ENCODE measurements around the gene R3HDML. TPM values are rescaled to one million over a fixed set of nuclear protein-coding genes. Genes with fewer than 3 reads are reported as not detected.
"Not testable (repeated sequence)": the region's sequence is repeated elsewhere in the genome, so short reads cannot be mapped to it uniquely, and the experiment has no call there.

The R3HDML gene
- total and polyA plus RNA-seq, 2 donors (not counting 1 experiment from before 2014, with no cell fraction given) = not detected

GRCh38 chr20:44324343-44324742, 12.5 kb upstream of the R3HDML start:
- Mint-ChIP-seq H3K4me3 (no peak overlapping the region), H3K9me3 (ENCODE audit: insufficient read depth) (no peaks in the 10 kb centered on the region), H3K27me3 (peaks cover 12% of the 10 kb centered on the region), H3K27ac (no peak overlapping the region), H3K4me1 (peaks cover 2% of the 10 kb centered on the region)
- H3K4me1 ChIP-seq (ENCODE audit: control insufficient read depth in 2 of 2, insufficient read depth in 2 of 2, low read length in 2 of 2) = peaks cover 2 to 3% of the 10 kb centered on the region in 2 donors
- H3K27me3 ChIP-seq (replicated peaks in 1 of 4; ENCODE audit: control extremely low read depth in 1 of 4, control insufficient read depth in 3 of 4, insufficient read depth in 4 of 4, low read length in 3 of 4) = peaks cover 0 to 8% (median 3%) of the 10 kb centered on the region in 4 experiments
- H3K9me3 ChIP-seq (ENCODE audit: control extremely low read depth in 1 of 3, control insufficient read depth in 2 of 3, insufficient read depth in 1 of 3, low read length in 2 of 3) = no peaks in the 10 kb centered on the region
- ATAC-seq (ENCODE audit: low read depth) (no peak), DNase-seq (no peak)
- no peak overlapping the region for H3K4me3 ChIP-seq (ENCODE audit: control extremely low read depth in 1 of 5, extremely low read depth in 1 of 5, insufficient read depth in 1 of 5, low read depth in 2 of 5, low read length in 4 of 5)
- ChIA-PET CTCF (interaction anchor here (0.6 kb wide), 1 partner anchor 903 kb away, joined by 3 read pairs; no protein-coding TSS in a partner anchor), POLR2A (no interaction called here)
- H2AFZ ChIP-seq (ENCODE audit: insufficient read depth, low read depth, low read length, poor library complexity, severe bottlenecking) = no peak overlapping the region
- H4K20me1 ChIP-seq (ENCODE audit: control insufficient read depth, insufficient read depth, low read length, poor library complexity, severe bottlenecking) = no peaks in the 10 kb centered on the region
- WGBS (ENCODE audit: insufficient coverage) = 25% methylated on average over 1 of the region's 1 CpG
- no peaks in the 10 kb centered on the region for H3K79me2 ChIP-seq (ENCODE audit: control insufficient read depth, insufficient read depth, low read length)
- H3K9ac ChIP-seq (ENCODE audit: low read length) = no peak overlapping the region
- TF ChIP-seq, protein P1, sequence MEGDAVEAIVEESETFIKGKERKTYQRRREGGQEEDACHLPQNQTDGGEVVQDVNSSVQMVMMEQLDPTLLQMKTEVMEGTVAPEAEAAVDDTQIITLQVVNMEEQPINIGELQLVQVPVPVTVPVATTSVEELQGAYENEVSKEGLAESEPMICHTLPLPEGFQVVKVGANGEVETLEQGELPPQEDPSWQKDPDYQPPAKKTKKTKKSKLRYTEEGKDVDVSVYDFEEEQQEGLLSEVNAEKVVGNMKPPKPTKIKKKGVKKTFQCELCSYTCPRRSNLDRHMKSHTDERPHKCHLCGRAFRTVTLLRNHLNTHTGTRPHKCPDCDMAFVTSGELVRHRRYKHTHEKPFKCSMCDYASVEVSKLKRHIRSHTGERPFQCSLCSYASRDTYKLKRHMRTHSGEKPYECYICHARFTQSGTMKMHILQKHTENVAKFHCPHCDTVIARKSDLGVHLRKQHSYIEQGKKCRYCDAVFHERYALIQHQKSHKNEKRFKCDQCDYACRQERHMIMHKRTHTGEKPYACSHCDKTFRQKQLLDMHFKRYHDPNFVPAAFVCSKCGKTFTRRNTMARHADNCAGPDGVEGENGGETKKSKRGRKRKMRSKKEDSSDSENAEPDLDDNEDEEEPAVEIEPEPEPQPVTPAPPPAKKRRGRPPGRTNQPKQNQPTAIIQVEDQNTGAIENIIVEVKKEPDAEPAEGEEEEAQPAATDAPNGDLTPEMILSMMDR (IDR thresholded peaks at IDR 0.05) = no peak
- TF ChIP-seq EZH2 (IDR thresholded peaks at IDR 0.05; ENCODE audit: borderline replicate concordance, insufficient read depth, low read depth, low read length, poor library complexity, severe bottlenecking) = no peak
- intact Hi-C loops (cut with micrococcal nuclease) = no loop called here
- no peaks in the 10 kb centered on the region for H3K36me3 ChIP-seq (replicated peaks in 1 of 2; ENCODE audit: control extremely low read depth in 1 of 2, control insufficient read depth in 1 of 2, extremely low read depth in 1 of 2, insufficient read depth in 2 of 2, low read length in 1 of 2)
- no peak overlapping the region for H3K27ac ChIP-seq (ENCODE audit: low read length in 2 of 2)
- H3K4me2 ChIP-seq (replicated peaks; ENCODE audit: low read depth, low read length, poor library complexity, severe bottlenecking) = no peak overlapping the region

- ChIA-PET CTCF (interaction anchor here (1.1 kb wide), 1 partner anchor 14 kb away, joined by 3 read pairs; no protein-coding TSS in a partner anchor), POLR2A (no interaction called here)
- Histone ChIP-seq H3K4me1 (ENCODE audit: control insufficient read depth in 2 of 2, insufficient read depth in 2 of 2, low read length in 2 of 2) (peaks cover 2 to 3% of the 10 kb centered on the region in 2 donors), H4K20me1 (ENCODE audit: control insufficient read depth, insufficient read depth, low read length, poor library complexity, severe bottlenecking) (no peaks in the 10 kb centered on the region), H3K4me3 (ENCODE audit: control extremely low read depth in 1 of 5, extremely low read depth in 1 of 5, insufficient read depth in 1 of 5, low read depth in 2 of 5, low read length in 4 of 5) (peak overlapping the region in 2 of 5 experiments; percentile 27 to 30), H3K36me3 (replicated peaks in 1 of 2; ENCODE audit: control extremely low read depth in 1 of 2, control insufficient read depth in 1 of 2, extremely low read depth in 1 of 2, insufficient read depth in 2 of 2, low read length in 1 of 2) (no peaks in the 10 kb centered on the region), H3K27ac (ENCODE audit: low read length in 2 of 2) (no peak overlapping the region), H3K27me3 (replicated peaks in 1 of 4; ENCODE audit: control extremely low read depth in 1 of 4, control insufficient read depth in 3 of 4, insufficient read depth in 4 of 4, low read length in 3 of 4) (peaks cover 0 to 9% (median 1%) of the 10 kb centered on the region in 4 experiments), H3K4me2 (replicated peaks; ENCODE audit: low read depth, low read length, poor library complexity, severe bottlenecking) (peak overlapping the region; percentile 63), H3K79me2 (ENCODE audit: control insufficient read depth, insufficient read depth, low read length) (no peaks in the 10 kb centered on the region), H3K9ac (ENCODE audit: low read length) (no peak overlapping the region), H3K9me3 (ENCODE audit: control extremely low read depth in 1 of 3, control insufficient read depth in 2 of 3, insufficient read depth in 1 of 3, low read length in 2 of 3) (no peaks in the 10 kb centered on the region), H2AFZ (ENCODE audit: insufficient read depth, low read depth, low read length, poor library complexity, severe bottlenecking) (peak overlapping the region; percentile 49)
- Mint-ChIP-seq H3K27ac (no peak overlapping the region), H3K4me3 (no peak overlapping the region), H3K27me3 (peaks cover 22% of the 10 kb centered on the region), H3K9me3 (ENCODE audit: insufficient read depth) (no peaks in the 10 kb centered on the region), H3K4me1 (peaks cover 2% of the 10 kb centered on the region)
- intact Hi-C loops (cut with micrococcal nuclease) = no loop called here
- DNase-seq (no peak), ATAC-seq (ENCODE audit: low read depth) (no peak)
- no peak for TF ChIP-seq EZH2 (IDR thresholded peaks at IDR 0.05; ENCODE audit: borderline replicate concordance, insufficient read depth, low read depth, low read length, poor library complexity, severe bottlenecking)
- TF ChIP-seq, protein P1 (IDR thresholded peaks at IDR 0.05) = no peak
- WGBS (ENCODE audit: insufficient coverage) = 5% methylated on average over 43 of the region's 50 CpGs
Observed at GRCh38 chr20:44326391-44327159, 10.3 kb upstream of the R3HDML start.

DNA sequence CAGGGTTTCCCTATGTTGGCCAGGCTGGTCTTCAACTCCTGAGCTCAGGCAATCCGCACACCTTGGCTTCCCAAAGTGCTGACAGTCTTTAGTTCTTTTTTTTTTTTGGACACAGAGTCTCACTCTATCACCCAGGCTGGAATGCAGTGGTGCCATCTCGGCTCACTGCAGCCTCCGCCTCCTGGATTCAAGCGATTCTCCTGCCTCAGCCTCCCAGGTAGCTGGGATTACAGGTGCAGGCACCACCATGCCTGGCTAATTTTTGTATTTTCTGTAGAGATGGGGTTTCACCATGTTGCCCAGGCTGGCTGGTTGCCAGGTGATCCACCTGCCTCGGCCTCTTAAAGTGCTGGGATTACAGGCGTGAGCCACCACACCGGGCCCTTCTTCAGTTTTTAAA, 9.1 kb upstream of the R3HDML start:
- intact Hi-C loops (cut with micrococcal nuclease); H3K9me3 Mint-ChIP-seq (ENCODE audit: insufficient read depth); H3K4me1 Mint-ChIP-seq; H3K27ac ChIP-seq (ENCODE audit: low read length in 2 of 2); ATAC-seq (ENCODE audit: low read depth); H3K4me3 Mint-ChIP-seq; H2AFZ ChIP-seq (ENCODE audit: insufficient read depth, low read depth, low read length, poor library complexity, severe bottlenecking); CTCF ChIA-PET; DNase-seq; H3K9me3 ChIP-seq (ENCODE audit: control extremely low read depth in 1 of 3, control insufficient read depth in 2 of 3, insufficient read depth in 1 of 3, low read length in 2 of 3); H3K27ac Mint-ChIP-seq; H3K4me1 ChIP-seq (ENCODE audit: control insufficient read depth in 2 of 2, insufficient read depth in 2 of 2, low read length in 2 of 2); H3K9ac ChIP-seq (ENCODE audit: low read length); H3K4me2 ChIP-seq (replicated peaks; ENCODE audit: low read depth, low read length, poor library complexity, severe bottlenecking); H3K36me3 ChIP-seq (replicated peaks in 1 of 2; ENCODE audit: control extremely low read depth in 1 of 2, control insufficient read depth in 1 of 2, extremely low read depth in 1 of 2, insufficient read depth in 2 of 2, low read length in 1 of 2); H3K4me3 ChIP-seq (ENCODE audit: control extremely low read depth in 1 of 5, extremely low read depth in 1 of 5, insufficient read depth in 1 of 5, low read depth in 2 of 5, low read length in 4 of 5); POLR2A ChIA-PET; H3K79me2 ChIP-seq (ENCODE audit: control insufficient read depth, insufficient read depth, low read length); H4K20me1 ChIP-seq (ENCODE audit: control insufficient read depth, insufficient read depth, low read length, poor library complexity, severe bottlenecking): not testable (repeated sequence)
- 90% methylated on average over 3 of the region's 7 CpGs for WGBS (ENCODE audit: insufficient coverage)
- peaks cover 0 to 13% (median 4%) of the 10 kb centered on the region in 4 experiments for H3K27me3 ChIP-seq (replicated peaks in 1 of 4; ENCODE audit: control extremely low read depth in 1 of 4, control insufficient read depth in 3 of 4, insufficient read depth in 4 of 4, low read length in 3 of 4)
- H3K27me3 Mint-ChIP-seq = peaks cover 22% of the 10 kb centered on the region

Measured in B cell (primary cell).